Keratinocyte (primary cell): ENCODE data around the gene AMMECR1. TPM values are rescaled to one million over a fixed set of nuclear protein-coding genes. Genes with fewer than 3 reads are reported as not detected.

ENCODE experiments used
- DNase-seq: peaks from one replicate; pipeline ENCODE4 v3.0.0-alpha.2; 2011; ENCODE audit warnings: low read depth, missing footprints, low spot score
- FAIRE-seq: peaks from 2 replicates; lab custom pipeline; 2011; peaks lifted over from hg19 to GRCh38; lab: Jason Lieb, UNC
- H2AFZ ChIP-seq: 2 replicates; pipeline ENCODE4 v1.6.0; 2012; ENCODE audit warnings: low read length, control low read depth, inconsistent platforms; ENCODE audit not compliant: control insufficient read depth
- H3K27ac ChIP-seq: 2 replicates; pipeline ENCODE4 v1.5.1; 2011; ENCODE audit warnings: low read length; ENCODE audit not compliant: control insufficient read depth, insufficient read depth
- H3K27me3 ChIP-seq: 3 replicates; pipeline ENCODE4 v1.6.0; 2011; ENCODE audit warnings: low read length; ENCODE audit not compliant: control insufficient read depth, insufficient read depth; ENCODE audit errors: extremely low read depth
- H3K36me3 ChIP-seq, 2 experiments: 2 replicates in 1 of 2; 3 replicates in 1 of 2; pipeline ENCODE4 v1.5.1; 2011; ENCODE audit warnings: low read length in 2 of 2, mild to moderate bottlenecking in 1 of 2; ENCODE audit not compliant: control insufficient read depth in 2 of 2, insufficient read depth in 2 of 2; ENCODE audit errors: extremely low read depth in 1 of 2
- H3K4me1 ChIP-seq: 3 replicates; pipeline ENCODE4 v1.5.1; 2011; ENCODE audit warnings: low read length; ENCODE audit not compliant: control insufficient read depth, insufficient read depth; ENCODE audit errors: extremely low read depth
- H3K4me2 ChIP-seq: 3 replicates; pipeline ENCODE4 v1.6.0; 2011; ENCODE audit warnings: low read depth, low read length; ENCODE audit not compliant: control insufficient read depth, insufficient read depth; ENCODE audit errors: extremely low read depth
- H3K4me3 ChIP-seq, 3 experiments: fragments of 200-600 bp in 1 of 3; sonication (generic) in 1 of 3; 2 replicates in 2 of 3; 3 replicates in 1 of 3; pipeline ENCODE4 v1.5.1; 2011 to 2016; ENCODE audit warnings: low read length in 3 of 3, mild to moderate bottlenecking in 3 of 3, control low read depth in 2 of 3, inconsistent platforms in 1 of 3, low read depth in 1 of 3, mixed read lengths in 1 of 3, mixed run types in 1 of 3, moderate library complexity in 1 of 3; ENCODE audit not compliant: control insufficient read depth in 2 of 3, insufficient read depth in 2 of 3; ENCODE audit errors: extremely low read depth in 1 of 3
- H3K79me2 ChIP-seq: 2 replicates; pipeline ENCODE4 v1.6.0; 2012; ENCODE audit warnings: low read length; ENCODE audit not compliant: control insufficient read depth, insufficient read depth
- H3K9ac ChIP-seq: 3 replicates; pipeline ENCODE4 v1.6.0; 2011; ENCODE audit warnings: low read length; ENCODE audit not compliant: control insufficient read depth, insufficient read depth; ENCODE audit errors: extremely low read depth
- H3K9me1 ChIP-seq: 3 replicates; pipeline ENCODE4 v1.6.0; 2011; ENCODE audit warnings: low read length; ENCODE audit not compliant: control insufficient read depth, insufficient read depth; ENCODE audit errors: extremely low read depth
- H3K9me3 ChIP-seq: 2 replicates; pipeline ENCODE4 v1.5.1; 2012; ENCODE audit warnings: low read depth, low read length; ENCODE audit not compliant: control insufficient read depth
- H4K20me1 ChIP-seq: 3 replicates; pipeline ENCODE4 v1.6.0; 2011; ENCODE audit warnings: low read length; ENCODE audit not compliant: control insufficient read depth, insufficient read depth; ENCODE audit errors: extremely low read depth
- CTCF ChIP-seq, 3 experiments: IDR thresholded peaks in 1 of 3; conservative IDR thresholded peaks in 1 of 3; optimal IDR thresholded peaks in 1 of 3; 2 replicates in 2 of 3; 3 replicates in 1 of 3; pipeline versions ENCODE3 to v1.5.1; 2011; ENCODE audit warnings: low read length in 3 of 3, mild to moderate bottlenecking in 3 of 3, moderate library complexity in 2 of 3, control low read depth in 1 of 3, inconsistent platforms in 1 of 3; ENCODE audit not compliant: insufficient read depth in 2 of 3; ENCODE audit errors: extremely low read depth in 1 of 3
- EZH2 ChIP-seq: IDR thresholded peaks from one replicate; pipeline ENCODE4 v1.6.1; 2012; ENCODE audit warnings: inconsistent platforms, mild to moderate bottlenecking, low read length, moderate library complexity
- dilution Hi-C: fragments of 300-500 bp; cut with MboI; formaldehyde crosslinking; loops from one replicate; pipeline ENCODE4 v1.7.0; 2020; ENCODE audit warnings: low sequenced_read_pairs; ENCODE audit not compliant: extremely low pct_ligation_motif_present
- polyA plus RNA-seq, 5 experiments: library from polyadenylated mRNA; depleted of rRNA in 3 of 5; stranded (reverse) in 3 of 5; stranded (forward) in 1 of 5; unstranded in 1 of 5; fragments of >200 nt; gene quantifications; 1 replicate in 1 of 5; 2 replicates in 3 of 5; 3 replicates in 1 of 5; pipeline versions ENCODE4 v1.2.1 to v1.2.3, GENCODE V29; 2011 to 2012; ENCODE audit warnings: missing spikeins in 2 of 5, low read depth in 1 of 5, low replicate concordance in 1 of 5

The AMMECR1 gene
- polyA plus RNA-seq, 1 donor (not counting 4 experiments of a cell fraction or from before 2014, with no cell fraction given) = 15.5 TPM

DNA sequence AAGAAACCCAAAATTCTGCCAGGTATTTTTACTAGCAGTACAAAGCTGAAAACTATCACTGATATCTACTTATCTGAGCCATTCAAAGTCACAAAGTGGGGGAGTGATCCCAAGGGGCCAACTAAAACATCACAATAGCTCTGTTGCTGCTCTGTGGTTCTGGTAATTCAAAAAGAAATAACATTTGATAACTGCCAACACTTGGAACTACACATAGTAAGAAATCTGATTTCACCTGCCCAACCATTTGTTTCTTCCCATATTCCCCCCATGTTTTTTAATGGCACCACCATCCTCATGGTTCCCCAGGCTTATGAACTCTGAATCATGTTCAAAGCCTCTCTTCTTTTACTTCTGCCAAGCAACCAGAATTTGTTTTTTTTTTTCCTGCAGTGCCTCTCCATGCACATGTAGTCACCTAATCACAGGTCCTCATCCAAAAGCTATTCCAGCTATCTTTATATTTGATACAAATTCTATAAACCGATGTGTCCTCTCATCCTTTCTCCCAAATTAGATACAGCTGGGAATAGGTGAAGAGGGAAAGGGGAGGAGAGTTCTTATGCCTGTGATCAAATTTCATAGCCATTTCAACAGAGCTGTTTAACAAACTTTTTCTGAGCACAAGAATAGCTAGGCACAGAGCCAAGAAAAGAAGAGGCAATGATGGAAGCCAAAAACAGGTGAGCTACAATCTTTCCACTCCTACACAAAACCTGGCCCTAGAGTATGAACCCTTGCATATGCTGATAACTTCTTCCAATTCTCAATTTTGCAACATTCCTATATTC lies 7.7 kb downstream of the AMMECR1 start:
- H4K20me1 ChIP-seq = no peaks in the 10 kb centered on the region
- no peak overlapping the region for H3K4me2 ChIP-seq
- peaks cover 46% of the 10 kb centered on the region for H3K79me2 ChIP-seq
- no peaks in the 10 kb centered on the region for H3K9me3 ChIP-seq
- H3K4me1 ChIP-seq = no peaks in the 10 kb centered on the region
- no peak overlapping the region for H2AFZ ChIP-seq
- no peak overlapping the region for H3K27ac ChIP-seq
- dilution Hi-C loops = no loop called here
- H3K36me3 ChIP-seq = no peaks in the 10 kb centered on the region
- no peak overlapping the region for H3K4me3 ChIP-seq
- no peak overlapping the region for H3K9ac ChIP-seq
- H3K27me3 ChIP-seq = no peaks in the 10 kb centered on the region
- no peaks in the 10 kb centered on the region for H3K9me1 ChIP-seq
- no peak for DNase-seq
- no peak for FAIRE-seq
- no peak for TF ChIP-seq EZH2
- TF ChIP-seq CTCF (optimal IDR thresholded peaks at IDR 0.05 in 1 of 3, IDR thresholded peaks at IDR 0.05 in 1 of 3, conservative IDR thresholded peaks at IDR 0.05 in 1 of 3; ENCODE audit: extremely low read depth in 1 of 3, insufficient read depth in 2 of 3, low read length in 3 of 3) = no peak

- Histone ChIP-seq H3K36me3 (no peaks in the 10 kb centered on the region), H3K9ac (no peak overlapping the region), H3K4me1 (no peaks in the 10 kb centered on the region), H3K27ac (no peak overlapping the region), H4K20me1 (no peaks in the 10 kb centered on the region), H2AFZ (no peak overlapping the region), H3K79me2 (peaks cover 32% of the 10 kb centered on the region), H3K9me1 (no peaks in the 10 kb centered on the region), H3K27me3 (no peaks in the 10 kb centered on the region), H3K4me3 (no peak overlapping the region), H3K9me3 (no peaks in the 10 kb centered on the region), H3K4me2 (no peak overlapping the region)
- FAIRE-seq = no peak
- TF ChIP-seq CTCF (optimal IDR thresholded peaks at IDR 0.05 in 1 of 3, IDR thresholded peaks at IDR 0.05 in 1 of 3, conservative IDR thresholded peaks at IDR 0.05 in 1 of 3; ENCODE audit: extremely low read depth in 1 of 3, insufficient read depth in 2 of 3, low read length in 3 of 3) (no peak), EZH2 (no peak)
- dilution Hi-C loops = no loop called here
- no peak for DNase-seq
These were observed 9.7 kb downstream of the AMMECR1 start for GRCh38 chrX:110308220-110308619.
